ENCODE results near the gene NAGLU. TPM values are rescaled to one million over a fixed set of nuclear protein-coding genes. Genes with fewer than 3 reads are reported as not detected.

NAGLU gene
- total and polyA plus RNA-seq, 2 of the 13 experiments (the other 11 are each of a cell fraction or from before 2014, with no cell fraction given), result 28.2 to 40.1 TPM

GRCh38 chr17:42535155-42536047 is 640 bp upstream of the NAGLU start (continued):
- no peak for TF ChIP-seq ZNF609 (CRISPR knock-in tag; IDR thresholded peaks at IDR 0.05; ENCODE audit: borderline replicate concordance)
- no peak for TF ChIP-seq MXD4 (CRISPR knock-in tag; IDR thresholded peaks at IDR 0.05)
- peak; percentile 2 for TF ChIP-seq ZNF350 (CRISPR knock-in tag; IDR thresholded peaks at IDR 0.05; ENCODE audit: borderline replicate concordance, low read depth)
- TF ChIP-seq ZNF572 (CRISPR knock-in tag; IDR thresholded peaks at IDR 0.05), result no peak
- no peak for TF ChIP-seq SOX13 (IDR thresholded peaks at IDR 0.05)
- TF ChIP-seq SOX13 (CRISPR knock-in tag; conservative IDR thresholded peaks at IDR 0.05 in 1 of 2, IDR thresholded peaks at IDR 0.05 in 1 of 2), result no peak
- TF ChIP-seq MXI1 (IDR thresholded peaks at IDR 0.05; ENCODE audit: borderline replicate concordance, low read depth, low read length), result no peak
- no peak for TF ChIP-seq IRF2 (CRISPR knock-in tag; IDR thresholded peaks at IDR 0.05)
- TF ChIP-seq ZKSCAN8 (CRISPR knock-in tag; IDR thresholded peaks at IDR 0.05; ENCODE audit: borderline replicate concordance), result peak; percentile 74; the same call in 1 of the 2 replicates
- TF ChIP-seq ZNF33A (CRISPR knock-in tag; IDR thresholded peaks at IDR 0.05; ENCODE audit: borderline replicate concordance), result peak; percentile 94; the same call in 1 of the 2 replicates
- TF ChIP-seq, protein P1, sequence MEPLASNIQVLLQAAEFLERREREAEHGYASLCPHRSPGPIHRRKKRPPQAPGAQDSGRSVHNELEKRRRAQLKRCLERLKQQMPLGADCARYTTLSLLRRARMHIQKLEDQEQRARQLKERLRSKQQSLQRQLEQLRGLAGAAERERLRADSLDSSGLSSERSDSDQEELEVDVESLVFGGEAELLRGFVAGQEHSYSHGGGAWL (CRISPR knock-in tag; IDR thresholded peaks at IDR 0.05), result no peak
- no peak for TF ChIP-seq SCMH1 (CRISPR knock-in tag; IDR thresholded peaks at IDR 0.05; ENCODE audit: borderline replicate concordance)
- TF ChIP-seq, protein P2, sequence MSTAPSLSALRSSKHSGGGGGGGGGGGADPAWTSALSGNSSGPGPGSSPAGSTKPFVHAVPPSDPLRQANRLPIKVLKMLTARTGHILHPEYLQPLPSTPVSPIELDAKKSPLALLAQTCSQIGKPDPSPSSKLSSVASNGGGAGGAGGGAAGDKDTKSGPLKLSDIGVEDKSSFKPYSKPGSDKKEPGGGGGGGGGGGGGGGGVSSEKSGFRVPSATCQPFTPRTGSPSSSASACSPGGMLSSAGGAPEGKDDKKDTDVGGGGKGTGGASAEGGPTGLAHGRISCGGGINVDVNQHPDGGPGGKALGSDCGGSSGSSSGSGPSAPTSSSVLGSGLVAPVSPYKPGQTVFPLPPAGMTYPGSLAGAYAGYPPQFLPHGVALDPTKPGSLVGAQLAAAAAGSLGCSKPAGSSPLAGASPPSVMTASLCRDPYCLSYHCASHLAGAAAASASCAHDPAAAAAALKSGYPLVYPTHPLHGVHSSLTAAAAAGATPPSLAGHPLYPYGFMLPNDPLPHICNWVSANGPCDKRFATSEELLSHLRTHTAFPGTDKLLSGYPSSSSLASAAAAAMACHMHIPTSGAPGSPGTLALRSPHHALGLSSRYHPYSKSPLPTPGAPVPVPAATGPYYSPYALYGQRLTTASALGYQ (CRISPR knock-in tag; IDR thresholded peaks at IDR 0.05), result 0 out of 2 replicates have a peak, but pooled peaks have one; percentile 31
- TF ChIP-seq HOXA3 (CRISPR knock-in tag; IDR thresholded peaks at IDR 0.05), result no peak
- TF ChIP-seq ZNF17 (CRISPR knock-in tag; IDR thresholded peaks at IDR 0.05), result no peak
- TF ChIP-seq XRCC5 (optimal IDR thresholded peaks at IDR 0.05; ENCODE audit: low read length), result no peak
- TF ChIP-seq ZNF816 (CRISPR knock-in tag; IDR thresholded peaks at IDR 0.05; ENCODE audit: borderline replicate concordance), result 0 out of 2 replicates have a peak, but pooled peaks have one; percentile 70
- TF ChIP-seq KLF11 (CRISPR knock-in tag; IDR thresholded peaks at IDR 0.05), result peak; percentile 47; the same call in 1 of the 2 replicates

All from HepG2 (cell line).